Frontal cortex (tissue), 4 donors: ENCODE measurements around the gene RNF14. TPM values are rescaled to one million over a fixed set of nuclear protein-coding genes. Genes with fewer than 3 reads are reported as not detected.

Experiments used
- DNase-seq, 2 donors: peaks; one replicate each; pipeline ENCODE4 v3.0.0; 2012; ENCODE audit warnings: low spot score in 2 of 2
- FAIRE-seq: peaks from 2 replicates; lab custom pipeline; 2012; peaks lifted over from hg19 to GRCh38; lab: Jason Lieb, UNC
- total RNA-seq: library from RNA; depleted of rRNA; stranded (reverse); fragments of >200 nt; gene quantifications from one replicate; pipeline ENCODE4 v1.2.3, GENCODE V29; 2014
- donor health status: control.
- donor health status: control.
- donor health status: control.

RNF14 gene
- total RNA-seq, 1 donor from 2014 or later, result 75.0 TPM

DNA sequence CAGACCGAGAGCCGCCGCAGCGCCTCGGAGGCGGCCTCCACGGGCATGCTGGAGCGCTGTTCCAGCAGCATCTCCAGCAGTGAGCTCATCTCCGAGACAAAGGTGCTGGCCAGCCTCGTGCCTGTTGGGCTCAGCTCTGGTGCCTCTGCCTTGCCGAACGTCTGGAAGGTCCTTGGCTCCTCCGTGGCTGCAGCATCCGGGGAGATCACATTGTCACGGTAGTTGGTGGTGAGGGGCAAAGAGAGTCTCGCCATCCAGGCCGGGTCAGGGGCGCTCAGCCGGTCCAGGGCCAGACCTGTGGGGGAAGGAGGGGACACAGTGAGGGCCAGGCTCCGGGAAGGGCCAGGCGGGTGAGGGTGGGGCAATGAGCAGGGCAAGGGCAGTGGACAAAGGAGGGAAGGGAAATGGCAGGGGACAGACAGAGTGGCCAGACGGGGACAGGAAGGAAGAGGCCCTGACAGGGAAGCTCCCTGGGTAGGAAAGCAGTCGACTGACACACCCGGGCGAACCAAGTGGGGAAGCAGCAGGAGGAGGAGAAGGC lies 23.3 kb upstream of the RNF14 start:
- FAIRE-seq (no peak), DNase-seq (no peak)

DNA sequence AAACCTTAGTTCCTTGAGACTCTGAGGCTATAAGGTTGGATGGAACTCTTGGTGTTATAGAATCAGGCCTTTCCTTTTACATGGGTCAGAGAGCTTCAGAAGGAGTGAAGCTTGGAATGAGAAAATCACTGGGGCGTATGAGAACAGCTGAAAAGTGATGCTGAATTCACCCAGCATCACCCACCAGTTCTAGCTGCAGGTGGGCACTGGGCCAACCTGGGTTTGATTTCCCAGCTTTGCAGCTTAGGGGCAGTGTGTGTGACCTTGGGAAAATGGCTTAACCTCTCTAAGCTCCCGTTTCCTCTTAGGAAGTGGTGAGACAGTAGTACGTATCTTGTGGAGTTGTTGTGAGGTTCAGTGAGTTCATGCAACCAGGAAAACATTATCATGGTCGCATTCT lies 21.6 kb upstream of the RNF14 start:
- FAIRE-seq, result no peak

DNA sequence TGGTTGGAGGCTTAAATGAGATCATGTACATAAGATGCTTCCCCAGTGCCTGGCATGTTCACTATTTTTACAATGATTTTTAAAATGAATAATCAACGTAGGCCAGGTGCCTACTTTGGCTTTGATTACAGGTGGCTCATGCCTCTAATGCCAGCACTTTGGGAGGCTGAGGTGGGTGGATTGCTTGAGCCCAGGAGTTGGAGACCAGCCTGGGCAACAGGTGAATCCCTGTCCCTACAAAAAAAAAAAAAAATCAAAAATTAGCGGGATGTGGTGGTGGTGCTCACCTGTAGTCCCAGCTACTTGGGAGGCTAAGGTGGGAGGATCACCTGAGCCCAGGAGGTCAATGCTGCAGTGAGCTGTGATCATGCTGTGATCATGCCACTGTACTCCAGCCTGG lies 20.1 kb upstream of the RNF14 start:
- FAIRE-seq (no peak), DNase-seq (no peak)

More for the DNA sequence above, 21.6 kb upstream of the RNF14 start:
- DNase-seq, result no peak

DNA sequence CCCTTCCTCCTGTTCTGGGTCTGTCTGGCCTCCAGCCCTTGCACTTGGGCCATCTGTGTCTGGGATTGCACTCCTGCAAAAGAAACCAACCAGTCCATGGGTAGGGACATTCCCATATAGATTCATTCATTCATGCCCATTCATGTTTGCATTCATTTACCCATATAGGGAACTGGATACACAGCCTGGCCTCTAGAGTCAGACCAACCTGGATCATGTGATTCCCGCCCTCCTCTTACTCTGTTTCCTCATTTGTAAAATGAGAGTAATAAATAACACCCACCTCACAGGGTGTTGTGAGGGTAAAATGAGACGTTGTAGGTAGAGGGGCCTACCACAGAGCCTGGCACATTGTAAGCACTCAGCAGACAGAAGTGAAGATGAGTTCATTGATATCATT lies 19.4 kb upstream of the RNF14 start:
- no peak for DNase-seq
- no peak for FAIRE-seq

DNA sequence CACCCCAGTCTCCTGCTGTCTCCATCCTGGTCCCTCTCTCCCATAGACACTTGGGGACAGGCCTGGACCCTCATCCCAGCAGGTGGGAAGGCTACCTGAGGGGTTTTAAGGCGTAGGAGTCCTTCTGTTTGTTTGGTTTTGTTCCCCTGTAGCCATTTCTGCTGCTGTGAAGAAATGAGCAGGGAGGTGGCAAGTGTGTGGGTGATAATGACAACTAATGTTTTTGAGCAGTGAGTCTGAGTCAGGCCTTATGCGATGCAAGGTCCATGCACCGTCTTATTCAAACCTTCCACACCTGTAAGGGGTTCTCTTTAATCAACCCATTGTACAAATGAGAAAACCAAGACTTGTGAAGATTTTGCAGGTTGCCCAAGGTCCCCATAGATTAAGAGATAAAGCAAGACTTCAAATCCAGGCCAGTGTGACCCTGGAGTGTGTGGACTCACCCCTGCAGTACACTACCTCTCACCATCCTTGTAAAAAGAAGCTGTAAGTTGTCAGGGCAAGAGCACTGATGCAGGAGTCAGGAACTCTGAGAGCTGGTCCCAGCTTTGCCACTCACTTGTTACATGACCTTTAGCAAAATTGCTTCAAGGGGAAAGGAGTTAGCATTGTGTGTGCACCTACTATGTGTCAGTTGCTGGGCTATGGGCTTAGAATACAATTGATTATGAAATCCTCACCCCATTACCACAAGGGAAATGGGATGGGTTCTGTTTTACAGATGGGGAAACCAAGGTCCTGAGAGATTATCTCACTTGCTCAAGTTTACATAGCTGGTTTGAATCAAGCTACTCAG lies 18.5 kb upstream of the RNF14 start:
- no peak for FAIRE-seq
- DNase-seq, result no peak

DNA sequence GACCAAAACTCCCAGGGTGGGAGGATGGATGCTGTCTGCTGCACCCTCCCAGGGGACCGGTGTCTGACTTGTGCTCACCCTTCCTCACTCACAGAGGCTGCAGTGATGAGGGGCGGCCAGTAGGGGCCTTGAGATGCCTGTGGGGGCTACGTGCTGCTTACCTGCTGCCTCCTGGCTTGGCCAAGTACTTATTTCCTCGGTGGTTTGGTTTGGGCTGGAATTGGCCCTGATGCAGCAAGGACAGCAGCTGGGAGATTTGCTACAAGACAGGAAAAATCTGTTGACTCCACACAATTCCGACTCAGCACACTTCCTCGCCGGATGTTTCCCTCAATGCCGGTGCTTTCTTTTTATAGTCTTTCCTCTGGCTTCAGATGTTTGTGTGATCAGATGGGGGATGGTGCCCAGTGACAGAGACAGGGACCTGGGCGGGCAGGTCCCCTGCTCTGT lies 17.5 kb upstream of the RNF14 start:
- no peak for FAIRE-seq
- DNase-seq, result peak in 1 of 2 donors; percentile 32

DNA sequence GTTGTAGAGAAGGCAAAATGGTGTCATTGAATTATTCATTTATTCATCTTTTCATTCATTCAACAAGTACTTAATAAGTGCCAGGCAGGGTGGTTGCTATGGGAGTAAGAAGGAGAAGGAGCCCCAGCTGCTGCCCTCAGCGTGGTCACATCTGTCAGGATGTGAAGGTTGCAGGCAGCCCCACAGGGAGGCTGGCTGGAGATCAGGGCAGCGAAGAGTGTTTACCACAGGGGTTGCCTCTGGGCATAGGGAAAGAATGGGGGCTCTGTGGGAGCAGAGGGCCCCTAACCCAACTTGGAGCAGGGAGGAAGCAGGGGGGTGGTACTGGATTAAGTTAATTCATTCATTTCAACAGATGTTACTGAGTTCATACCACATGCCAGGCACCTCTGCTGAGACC lies 16.9 kb upstream of the RNF14 start:
- DNase-seq (no peak), FAIRE-seq (no peak)

DNA sequence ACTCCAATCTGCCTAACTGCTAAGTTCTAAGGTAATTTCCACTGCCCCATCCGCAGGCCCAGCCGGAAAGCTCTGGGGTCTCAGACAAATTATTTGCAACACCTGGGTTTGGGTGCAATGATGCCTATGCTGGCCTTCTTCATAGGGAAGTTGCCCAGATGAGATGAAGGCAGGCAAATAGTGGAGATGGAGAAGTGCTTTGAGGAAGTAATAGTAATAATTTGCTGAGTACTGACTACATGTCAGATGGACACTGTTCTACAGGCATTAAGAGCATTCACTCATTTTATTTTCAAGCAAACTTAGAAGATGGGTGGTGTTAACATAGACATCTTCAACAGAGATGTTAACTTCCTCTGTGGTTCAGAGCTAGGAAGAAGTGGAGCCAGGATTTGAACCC lies 14.7 kb upstream of the RNF14 start:
- no peak for FAIRE-seq
- no peak for DNase-seq

DNA sequence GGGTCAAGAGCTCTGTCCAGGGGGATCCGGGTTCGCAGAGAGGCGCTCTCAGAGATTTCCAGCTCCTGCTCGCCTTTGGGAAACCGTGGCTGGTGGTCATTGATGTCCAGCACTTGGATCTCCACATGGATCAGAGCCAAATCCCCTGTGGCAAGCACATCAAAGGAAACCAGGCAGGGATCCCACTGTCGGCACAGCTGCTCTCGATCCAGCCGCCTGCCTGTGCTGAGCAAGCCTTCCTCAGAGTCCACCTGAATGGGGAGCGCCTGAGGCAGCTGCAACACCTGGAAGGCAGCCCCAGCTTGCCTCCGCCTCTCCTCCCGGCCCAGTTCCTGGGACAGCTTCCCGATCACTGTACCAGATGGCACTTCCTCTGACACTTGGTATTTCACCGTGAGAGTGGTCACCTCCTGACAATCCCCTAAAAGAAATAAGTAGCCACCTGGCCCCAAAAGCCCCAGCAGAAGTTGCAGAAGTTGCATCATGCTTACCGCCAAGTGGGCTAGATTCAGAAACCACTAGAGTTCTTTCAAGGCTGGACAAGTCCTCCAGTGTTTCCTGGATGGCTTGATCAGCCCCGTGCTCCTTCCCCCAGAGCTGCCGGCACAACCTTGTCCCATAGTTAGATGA lies 11.4 kb upstream of the RNF14 start:
- FAIRE-seq, result no peak
- DNase-seq, result no peak

DNA sequence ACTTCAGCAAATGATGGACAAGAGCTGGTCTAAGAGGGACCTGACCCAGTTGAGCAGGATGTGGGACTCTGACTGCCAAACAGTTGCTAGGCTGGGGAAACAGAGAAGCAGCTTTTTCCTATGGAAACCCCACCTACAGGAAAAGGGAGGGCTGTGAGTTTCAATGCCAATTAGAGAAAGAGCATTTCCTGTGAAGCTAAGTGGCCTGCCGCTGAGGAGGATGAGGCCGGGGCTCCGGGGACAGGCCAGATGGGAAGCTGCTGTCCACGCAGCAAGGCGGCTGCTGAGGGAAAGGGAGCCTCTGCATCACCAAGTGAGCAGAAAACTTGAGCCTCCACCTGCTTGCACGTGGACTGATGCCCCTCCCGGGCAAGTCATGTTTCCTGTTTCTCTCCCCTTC lies 10.8 kb upstream of the RNF14 start, which contains the start of gene PCDH12:
TSS of gene PCDH12 (minus strand) at position 90 of the 400 bp plus-strand sequence. CDS start 351 bp downstream, outside the sequence.
- no peak for FAIRE-seq
- no peak for DNase-seq

DNA sequence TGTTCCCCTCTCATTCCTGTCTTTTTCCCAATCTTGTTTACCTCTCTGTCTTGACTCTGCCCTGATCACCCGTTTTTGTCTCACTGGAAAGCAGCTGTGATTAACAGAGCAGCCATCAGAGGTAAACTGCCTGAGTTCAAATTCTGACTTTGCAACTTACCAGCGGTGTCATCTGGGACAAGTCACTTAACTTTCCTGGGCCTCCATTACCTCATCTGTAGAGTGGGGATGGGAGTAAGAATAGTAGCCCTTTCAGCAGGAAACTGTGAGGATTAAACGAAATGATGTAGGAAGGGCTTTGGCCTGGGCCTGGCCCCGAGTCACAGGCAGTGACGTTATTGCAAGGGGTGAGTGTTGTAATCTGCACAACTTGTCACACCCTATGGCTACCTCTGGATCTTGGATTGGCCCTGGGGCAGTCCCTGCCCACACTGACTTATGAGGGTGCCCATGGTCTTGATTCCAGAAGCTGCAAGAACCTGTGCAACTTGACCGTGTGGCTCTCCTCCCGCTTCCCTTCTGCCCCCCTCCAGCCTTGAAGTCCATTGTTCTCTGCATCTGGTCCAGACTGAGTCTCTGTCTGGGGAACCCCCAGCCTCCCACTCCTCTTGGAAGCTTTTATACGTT lies 10.2 kb upstream of the RNF14 start:
- FAIRE-seq, result no peak
- no peak for DNase-seq

DNA sequence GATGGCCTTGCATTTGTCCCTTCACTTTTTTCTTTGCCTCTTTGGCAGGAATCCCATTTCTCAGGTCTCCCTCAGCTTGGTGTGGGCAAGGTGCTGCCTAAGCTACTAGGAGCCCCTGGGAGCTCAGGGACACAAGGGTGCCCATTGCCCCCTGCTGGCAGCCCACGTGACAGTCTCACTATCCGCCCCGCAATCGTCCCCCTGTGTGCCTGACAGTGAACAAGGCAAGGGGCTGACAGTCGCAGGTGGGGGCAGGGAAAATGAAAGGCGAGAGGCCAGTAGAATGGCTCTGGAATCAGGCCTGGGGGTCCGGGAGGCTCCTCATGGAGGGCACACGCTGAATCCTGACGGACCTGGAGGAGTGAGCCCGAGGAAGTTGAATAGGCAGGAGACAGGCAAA lies 8.9 kb upstream of the RNF14 start:
- FAIRE-seq, result no peak

DNA sequence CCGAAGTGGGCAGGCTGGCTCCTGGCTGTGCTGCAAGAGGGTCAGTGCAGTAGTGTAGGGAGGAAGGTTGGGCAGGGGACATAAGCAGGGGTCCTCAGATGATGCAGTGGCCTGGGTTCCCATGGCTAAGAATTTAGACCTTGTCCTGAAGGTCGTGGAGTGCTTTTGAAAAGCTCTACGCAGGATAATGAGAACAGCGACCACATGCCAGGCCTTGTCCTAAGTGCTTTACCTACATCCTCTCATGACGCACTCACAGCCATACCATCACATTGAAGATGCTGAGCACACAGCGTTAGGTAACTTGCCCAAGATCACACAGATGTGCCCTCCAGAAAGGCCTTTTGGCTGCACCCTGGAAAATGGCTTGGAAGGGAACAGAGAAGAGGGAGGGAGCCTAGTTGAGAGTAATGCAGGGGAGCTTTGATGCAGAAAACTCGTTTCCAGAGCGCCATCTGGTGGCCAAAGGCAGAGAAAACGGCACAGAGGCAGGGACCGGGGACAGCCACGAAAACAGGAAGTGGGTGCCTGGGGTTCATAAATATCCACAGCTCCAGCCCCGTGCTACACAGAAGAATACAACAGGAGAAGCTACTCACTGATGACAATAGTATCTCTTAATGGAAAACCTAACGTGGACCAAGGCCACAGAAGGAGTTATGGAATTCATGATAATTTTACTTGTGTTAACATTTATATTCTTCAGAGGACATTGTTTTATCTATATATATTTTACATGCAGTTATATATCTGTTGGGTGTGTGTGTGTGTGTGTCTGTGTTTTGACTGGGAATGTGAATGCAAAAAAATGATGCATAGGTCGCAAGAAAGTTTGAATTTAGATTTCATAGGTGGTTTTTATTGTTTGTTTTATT lies 8.2 kb upstream of the RNF14 start:
- FAIRE-seq, result no peak

More for the DNA sequence above, 8.9 kb upstream of the RNF14 start:
- DNase-seq, result peak in 1 of 2 donors; percentile 2

DNA sequence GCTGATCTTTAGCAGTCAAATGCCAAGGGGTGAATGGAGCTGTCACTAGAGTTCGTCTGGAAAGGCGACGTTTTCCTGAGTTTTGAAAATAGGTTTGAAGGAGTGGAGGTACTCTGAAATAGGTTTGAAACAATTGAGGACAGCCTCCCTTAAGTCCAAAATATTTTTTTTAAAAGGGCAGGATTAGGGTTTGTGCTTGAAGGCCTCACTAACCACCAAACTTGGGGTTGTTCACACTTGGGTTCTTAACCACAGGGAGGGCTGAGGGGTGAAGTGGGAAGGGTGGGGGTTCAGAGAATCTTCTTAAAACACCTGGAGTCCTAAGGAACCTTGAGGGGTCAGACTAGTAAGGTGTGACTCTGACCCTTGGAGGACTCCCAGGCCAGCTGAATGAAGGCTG lies 7.4 kb upstream of the RNF14 start:
- FAIRE-seq (no peak), DNase-seq (no peak)

More for the DNA sequence above, 8.2 kb upstream of the RNF14 start:
- DNase-seq, result peak; percentile 68 to 81

DNA sequence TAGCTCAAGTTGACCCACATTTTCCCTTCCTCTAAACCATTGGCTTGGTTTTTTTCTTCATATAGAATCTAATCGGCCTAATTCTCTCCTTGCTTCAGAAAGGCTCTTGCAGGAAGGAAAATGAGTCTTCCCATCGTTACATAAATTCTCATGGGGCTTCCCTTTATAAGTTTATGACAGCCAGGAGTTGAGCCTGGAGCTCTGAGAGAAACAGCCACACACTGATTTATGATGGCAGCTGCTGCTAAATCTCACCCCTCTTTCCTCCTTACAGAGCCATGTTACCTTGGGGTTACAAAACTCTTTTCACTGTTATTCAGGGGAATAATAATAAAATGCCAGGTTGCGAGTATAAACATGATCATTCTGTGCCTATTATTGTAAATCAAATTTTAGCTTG lies 5.2 kb upstream of the RNF14 start:
- DNase-seq, result no peak
- FAIRE-seq, result no peak

DNA sequence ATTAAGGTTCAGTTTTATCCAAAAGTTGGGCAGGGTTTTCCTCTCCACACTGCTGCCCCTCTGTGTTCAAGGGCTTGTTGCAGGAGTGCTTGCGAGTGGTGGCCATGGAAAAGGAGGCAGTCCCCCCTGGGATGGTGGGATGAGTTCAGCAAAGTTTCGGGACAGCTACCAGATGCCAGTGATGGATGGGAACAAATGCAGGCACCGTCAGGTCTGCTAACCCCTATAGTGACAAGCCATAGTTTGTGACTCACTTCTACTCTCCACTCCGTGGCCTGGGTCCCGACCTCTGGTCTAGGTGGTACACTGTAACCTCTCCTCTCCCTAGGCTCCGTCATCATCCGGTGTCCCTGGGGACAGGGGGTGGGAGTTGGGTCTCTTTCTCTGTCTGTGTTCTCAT lies 3.8 kb upstream of the RNF14 start:
- FAIRE-seq, result no peak
- no peak for DNase-seq

DNA sequence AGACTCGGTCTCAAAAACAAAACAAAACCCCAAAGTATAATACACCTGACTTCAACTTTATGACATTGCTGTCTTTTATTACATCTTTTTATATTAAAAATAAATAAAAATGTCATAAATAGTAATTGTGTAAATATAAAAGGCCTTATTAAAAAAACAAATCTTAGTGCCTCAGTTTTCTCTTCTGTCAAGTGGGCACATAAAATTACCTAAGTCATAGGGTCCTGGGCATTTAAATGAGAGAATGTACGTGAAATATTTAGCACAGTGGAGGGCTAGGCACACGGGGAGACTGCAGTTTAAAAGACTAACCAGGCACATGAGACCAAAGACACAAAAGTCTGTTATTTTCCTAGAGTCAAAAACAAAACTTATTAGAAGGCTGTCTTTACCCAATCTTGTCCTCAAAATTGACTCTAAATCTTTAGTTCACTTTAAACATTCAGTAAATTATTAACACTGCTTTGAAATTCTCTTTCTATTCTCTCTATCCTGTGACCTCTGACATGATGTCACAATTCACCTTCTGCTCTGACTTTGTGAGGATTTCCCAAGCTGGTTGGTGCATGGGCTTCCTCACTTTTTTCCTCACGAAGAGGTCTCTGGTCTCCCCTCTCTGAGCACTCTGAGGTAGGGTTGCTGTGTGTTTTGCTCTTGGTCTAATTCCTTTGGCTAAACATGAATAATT lies 2.5 kb upstream of the RNF14 start:
- no peak for FAIRE-seq
- DNase-seq, result no peak

DNA sequence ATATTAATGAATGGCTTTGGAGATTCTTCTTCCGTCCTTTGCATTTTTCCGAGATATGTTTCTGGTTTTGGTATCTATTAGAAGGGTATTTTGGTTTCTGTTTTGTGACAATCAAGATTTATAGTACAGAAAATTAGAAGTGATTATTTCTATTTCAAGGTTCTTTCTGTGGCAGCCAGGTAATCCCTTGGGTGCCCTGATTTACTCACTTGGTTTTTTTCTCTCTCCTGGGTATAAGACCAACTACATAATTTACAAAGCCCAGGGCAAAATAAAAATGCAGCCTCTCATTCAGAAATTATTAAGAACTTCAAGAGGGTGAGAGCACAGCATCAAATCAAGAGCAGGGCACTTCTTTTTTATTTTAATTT lies 2.0 kb upstream of the RNF14 start:
- FAIRE-seq, result no peak

More for the DNA sequence above, 2.0 kb upstream of the RNF14 start:
- DNase-seq, result no peak
